Endodermal cell (in vitro differentiated cells): ENCODE results near the gene MYO5B. TPM values are rescaled to one million over a fixed set of nuclear protein-coding genes. Genes with fewer than 3 reads are reported as not detected.

Experiments used
- DNase-seq: peaks from one replicate; pipeline ENCODE4 v3.0.0-alpha.2; 2017
- H3K27ac ChIP-seq: 2 replicates; pipeline ENCODE4 v1.5.1; 2013; ENCODE audit warnings: mild to moderate bottlenecking, low read depth, low read length, moderate library complexity
- H3K27me3 ChIP-seq: 2 replicates; pipeline ENCODE4 v1.6.1; 2013; ENCODE audit warnings: mild to moderate bottlenecking, low read length, moderate library complexity; ENCODE audit not compliant: insufficient read depth, control insufficient read depth, poor library complexity, severe bottlenecking
- H3K36me3 ChIP-seq: 2 replicates; pipeline ENCODE4 v1.7.0; 2013; ENCODE audit warnings: mild to moderate bottlenecking, low read length, moderate library complexity; ENCODE audit not compliant: control insufficient read depth, insufficient read depth
- H3K4me1 ChIP-seq: one replicate; pipeline ENCODE4 v1.7.0; 2013; ENCODE audit warnings: low read length; ENCODE audit not compliant: control insufficient read depth, insufficient read depth
- H3K4me3 ChIP-seq: 2 replicates; pipeline ENCODE4 v1.5.1; 2013; ENCODE audit warnings: mild to moderate bottlenecking, low read length, moderate library complexity
- H3K9ac ChIP-seq: 2 replicates; pipeline ENCODE4 v1.6.1; 2013; ENCODE audit warnings: mild to moderate bottlenecking, low read length, moderate library complexity; ENCODE audit not compliant: poor library complexity, severe bottlenecking; ENCODE audit errors: extremely low read depth
- H3K9me3 ChIP-seq: 2 replicates; pipeline ENCODE4 v1.6.1; 2013; ENCODE audit warnings: mild to moderate bottlenecking, low read length, moderate library complexity; ENCODE audit not compliant: control insufficient read depth
- H3K27ac Mint-ChIP-seq: 2 replicates; pipeline ENCODE4 v1.8.0; 2020; ENCODE audit warnings: mixed read lengths
- H3K27me3 Mint-ChIP-seq: 2 replicates; pipeline ENCODE4 v1.8.0; 2021; ENCODE audit warnings: mild to moderate bottlenecking, mixed read lengths; ENCODE audit not compliant: insufficient read depth
- H3K36me3 Mint-ChIP-seq: 2 replicates; pipeline ENCODE4 v1.8.0; 2020; ENCODE audit warnings: low read depth, mixed read lengths
- H3K4me1 Mint-ChIP-seq: 2 replicates; pipeline ENCODE4 v1.8.0; 2020; ENCODE audit warnings: mixed read lengths
- H3K4me3 Mint-ChIP-seq: 2 replicates; pipeline ENCODE4 v1.8.0; 2020; ENCODE audit warnings: mild to moderate bottlenecking, moderate library complexity, mixed read lengths
- H3K9me3 Mint-ChIP-seq: 2 replicates; pipeline ENCODE4 v1.8.0; 2020; ENCODE audit warnings: mild to moderate bottlenecking, mixed read lengths
- CTCF ChIP-seq: fragments of 200-600 bp; sonication (generic); conservative IDR thresholded peaks from 2 replicates; pipeline ENCODE4 v1.5.0; 2021; ENCODE audit warnings: antibody characterized with exemption, mild to moderate bottlenecking
- WGBS, 2 experiments: methylation state at CpG; one replicate each; pipeline versions ENCODE4 v1.1.5 to v1.1.7; 2013; ENCODE audit warnings: missing lambda C conversion rate in 2 of 2, mixed read lengths in 1 of 2; ENCODE audit not compliant: insufficient coverage in 1 of 2, insufficient read length in 1 of 2; 5-methylcytosine and 5-hydroxymethylcytosine counted together
- total RNA-seq, 2 donors: library from RNA; stranded (reverse); fragmentation: NEBNext Ultra II Directional in 1 of 2; extraction: Animal tissue kit (Norgen Biotek cat#: 25700) in 1 of 2; gene quantifications; 2 replicates in 1 of 2; 3 replicates in 1 of 2; pipeline ENCODE4 v1.2.1, GENCODE V29; 2021

MYO5B gene
- total RNA-seq, 2 donors from 2014 or later: 12.2 to 16.8 TPM

DNA sequence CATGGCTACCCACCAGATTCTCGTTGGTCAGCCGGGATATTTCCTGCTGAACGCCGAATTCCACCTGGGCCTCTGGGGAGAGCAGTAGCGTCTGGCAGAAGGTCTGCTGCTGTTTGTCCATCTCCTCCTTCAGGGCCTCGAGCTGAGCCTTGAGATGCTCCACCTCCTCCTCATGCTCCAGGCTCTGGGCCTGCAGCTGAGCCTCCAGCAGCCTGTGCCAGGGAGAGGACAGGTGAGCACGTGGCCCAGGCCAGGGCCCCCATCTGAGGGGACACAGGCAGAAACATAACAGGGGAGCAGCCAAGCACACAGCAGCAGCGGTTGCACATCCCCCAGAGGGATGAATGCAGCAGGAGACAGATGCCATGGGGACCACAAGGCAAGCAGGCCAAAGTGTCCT is 341.5 kb downstream of the MYO5B start:
- DNase-seq: no peak
- 90 to 95% methylated on average over 6 to 8 of the region's 8 CpGs for WGBS, 2 experiments
- Histone ChIP-seq H3K9ac (no peak overlapping the region), H3K4me3 (no peak overlapping the region), H3K36me3 (no peaks in the 10 kb centered on the region), H3K27me3 (no peaks in the 10 kb centered on the region), H3K27ac (no peak overlapping the region), H3K9me3 (no peaks in the 10 kb centered on the region), H3K4me1 (no peaks in the 10 kb centered on the region)
- Mint-ChIP-seq H3K4me3 (no peak overlapping the region), H3K36me3 (peaks cover 7% of the 10 kb centered on the region), H3K27ac (no peak overlapping the region), H3K27me3 (no peaks in the 10 kb centered on the region), H3K4me1 (peaks cover 16% of the 10 kb centered on the region), H3K9me3 (no peaks in the 10 kb centered on the region)
- no peak for TF ChIP-seq CTCF

DNA sequence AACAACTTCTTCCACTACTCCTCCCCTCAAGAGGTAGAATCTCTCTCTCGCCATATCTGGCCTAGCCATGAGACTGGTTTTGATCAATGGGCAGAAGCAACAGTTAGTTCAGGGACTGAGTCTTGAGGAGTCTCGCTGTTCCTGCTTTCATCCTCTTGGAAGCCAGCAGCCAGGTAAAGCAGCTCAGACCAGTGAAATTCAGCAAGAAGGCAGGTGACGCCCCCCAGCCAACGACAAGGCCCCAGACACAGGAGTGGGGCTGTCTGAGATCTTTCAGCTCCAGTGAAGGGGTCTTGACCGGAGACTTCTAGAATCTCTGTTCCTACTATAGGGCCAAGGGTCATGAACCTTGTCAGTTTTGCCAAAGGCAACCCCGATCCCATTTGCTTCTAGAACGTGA is 341.9 kb downstream of the MYO5B start:
- H3K27me3 ChIP-seq: no peaks in the 10 kb centered on the region
- no peaks in the 10 kb centered on the region for H3K9me3 ChIP-seq
- no peak overlapping the region for H3K4me3 Mint-ChIP-seq
- no peak for DNase-seq
- H3K4me3 ChIP-seq: no peak overlapping the region
- no peak overlapping the region for H3K9ac ChIP-seq
- no peak overlapping the region for H3K27ac ChIP-seq
- H3K36me3 Mint-ChIP-seq: peaks cover 9% of the 10 kb centered on the region
- WGBS, 2 experiments: 89 to 97% methylated on average over 7 of the region's 7 CpGs
- H3K27ac Mint-ChIP-seq: no peak overlapping the region
- peaks cover 12% of the 10 kb centered on the region for H3K4me1 Mint-ChIP-seq
- no peaks in the 10 kb centered on the region for H3K36me3 ChIP-seq
- no peak for TF ChIP-seq CTCF
- H3K27me3 Mint-ChIP-seq: no peaks in the 10 kb centered on the region
- H3K4me1 ChIP-seq: no peaks in the 10 kb centered on the region
- H3K9me3 Mint-ChIP-seq: no peaks in the 10 kb centered on the region

DNA sequence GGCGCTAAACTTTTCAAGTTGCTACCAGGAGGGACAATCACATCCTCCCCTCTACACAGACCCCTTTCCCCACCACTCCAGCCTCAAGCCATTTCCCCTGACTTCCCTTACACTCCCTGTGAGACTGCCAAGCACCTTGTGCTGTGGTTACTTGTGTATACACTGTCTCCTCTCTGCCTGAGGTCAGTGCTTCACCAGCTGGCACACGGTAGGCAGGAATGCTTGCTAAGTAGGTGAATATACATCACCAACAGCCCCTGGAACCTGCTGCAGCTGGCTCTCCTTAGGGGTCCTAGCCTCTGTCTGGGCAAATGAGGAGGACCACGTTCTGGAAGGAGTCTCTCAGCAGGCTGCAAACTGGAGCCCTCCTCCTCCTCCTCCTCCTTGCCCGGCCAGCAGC is 343.3 kb downstream of the MYO5B start:
- peaks cover 12% of the 10 kb centered on the region for H3K36me3 Mint-ChIP-seq
- TF ChIP-seq CTCF: no peak
- H3K9me3 ChIP-seq: no peaks in the 10 kb centered on the region
- H3K36me3 ChIP-seq: no peaks in the 10 kb centered on the region
- no peak overlapping the region for H3K27ac ChIP-seq
- H3K27me3 ChIP-seq: no peaks in the 10 kb centered on the region
- H3K27me3 Mint-ChIP-seq: no peaks in the 10 kb centered on the region
- no peak overlapping the region for H3K9ac ChIP-seq
- no peaks in the 10 kb centered on the region for H3K4me1 ChIP-seq
- no peak overlapping the region for H3K27ac Mint-ChIP-seq
- H3K4me1 Mint-ChIP-seq: peaks cover 10% of the 10 kb centered on the region
- H3K4me3 ChIP-seq: no peak overlapping the region
- WGBS, 2 experiments: 85 to 100% methylated on average over 1 to 4 of the region's 4 CpGs
- no peaks in the 10 kb centered on the region for H3K9me3 Mint-ChIP-seq
- no peak overlapping the region for H3K4me3 Mint-ChIP-seq
- no peak for DNase-seq
